Naive thymus-derived CD4-positive, alpha-beta T cell (primary cell): ENCODE results near the gene UBE2QL1. TPM values are rescaled to one million over a fixed set of nuclear protein-coding genes. Genes with fewer than 3 reads are reported as not detected.

Source experiments
- ATAC-seq: fragments of 150-1000 bp; cut with Tn5 transposase; 2 replicates; pipeline ENCODE4 v1.10.0; 2021; ENCODE audit warnings: mild to moderate bottlenecking, moderate library complexity
- CTCF ChIA-PET: fragments of 350-600 bp; sonication (Branson Sonifier 250); formaldehyde crosslinking; loops from one replicate; lab custom pipeline; 2021; ENCODE audit warnings: antibody characterized with exemption; lab: Charles Lee
- POLR2A ChIA-PET: fragments of 350-600 bp; sonication (Branson Sonifier 250); formaldehyde crosslinking; loops from one replicate; lab custom pipeline; 2021; ENCODE audit warnings: antibody characterized with exemption, inconsistent platforms; lab: Charles Lee
- DNase-seq, 9 donors: peaks; one replicate each; pipeline versions ENCODE4 v3.0.0 to v3.0.0-alpha.2; 2020 to 2022; ENCODE audit warnings: mixed read lengths in 1 of 9
- H3K27ac ChIP-seq: one replicate; pipeline ENCODE4 v1.7.0; 2013; ENCODE audit warnings: mild to moderate bottlenecking, low read depth, low read length, moderate library complexity
- H3K27me3 ChIP-seq, 2 donors: one replicate each; pipeline ENCODE4 v1.7.0; 2013; ENCODE audit warnings: low read length in 2 of 2, mild to moderate bottlenecking in 2 of 2, moderate library complexity in 2 of 2; ENCODE audit not compliant: control insufficient read depth in 2 of 2, insufficient read depth in 2 of 2
- H3K36me3 ChIP-seq, 3 experiments: 1 replicate in 2 of 3; 2 replicates in 1 of 3; pipeline ENCODE4 v1.7.0; 2013; ENCODE audit warnings: low read length in 3 of 3, mild to moderate bottlenecking in 3 of 3, moderate library complexity in 1 of 3; ENCODE audit not compliant: insufficient read depth in 3 of 3, control insufficient read depth in 2 of 3
- H3K4me1 ChIP-seq, 2 donors: one replicate each; pipeline ENCODE4 v1.7.0; 2013; ENCODE audit warnings: low read length in 2 of 2, mild to moderate bottlenecking in 2 of 2, moderate library complexity in 1 of 2; ENCODE audit not compliant: control insufficient read depth in 2 of 2, insufficient read depth in 2 of 2
- H3K4me3 ChIP-seq: 2 replicates; pipeline ENCODE4 v1.7.0; 2013; ENCODE audit warnings: mild to moderate bottlenecking, low read length
- H3K9me3 ChIP-seq, 3 experiments: 1 replicate in 2 of 3; 2 replicates in 1 of 3; pipeline ENCODE4 v1.7.0; 2013; ENCODE audit warnings: low read length in 3 of 3; ENCODE audit not compliant: control insufficient read depth in 2 of 3
- H3K27ac Mint-ChIP-seq, 9 donors: one replicate each; pipeline ENCODE4 v1.8.0; 2020 to 2022; ENCODE audit warnings: mixed read lengths in 9 of 9, mild to moderate bottlenecking in 8 of 9, moderate library complexity in 5 of 9, inconsistent platforms in 2 of 9
- H3K27me3 Mint-ChIP-seq, 5 donors: one replicate each; pipeline ENCODE4 v1.8.0; 2021 to 2022; ENCODE audit warnings: mixed read lengths in 5 of 5, mild to moderate bottlenecking in 1 of 5
- H3K36me3 Mint-ChIP-seq, 5 donors: one replicate each; pipeline ENCODE4 v1.8.0; 2020 to 2022; ENCODE audit warnings: mixed read lengths in 5 of 5, mild to moderate bottlenecking in 3 of 5, inconsistent platforms in 1 of 5
- H3K4me1 Mint-ChIP-seq, 7 donors: one replicate each; pipeline ENCODE4 v1.8.0; 2020 to 2022; ENCODE audit warnings: mixed read lengths in 7 of 7, mild to moderate bottlenecking in 3 of 7, inconsistent platforms in 1 of 7
- H3K4me3 Mint-ChIP-seq, 10 donors: one replicate each; pipeline ENCODE4 v1.8.0; 2020 to 2022; ENCODE audit warnings: mild to moderate bottlenecking in 10 of 10, mixed read lengths in 10 of 10, moderate library complexity in 6 of 10, inconsistent platforms in 2 of 10
- H3K9me3 Mint-ChIP-seq, 11 donors: one replicate each; pipeline ENCODE4 v1.8.0; 2020 to 2022; ENCODE audit warnings: mixed read lengths in 11 of 11, mild to moderate bottlenecking in 4 of 11, inconsistent platforms in 1 of 11, moderate library complexity in 1 of 11
- intact Hi-C, 2 donors: fragments of 100-400 bp; cut with micrococcal nuclease; formaldehyde crosslinking; loops; one replicate each; pipeline ENCODE4 v1.15.1; 2023
- polyA plus RNA-seq, 2 donors: library from polyadenylated mRNA; unstranded; fragments of 300-500 nt; fragmentation: Illumina TruSeq; gene quantifications; one replicate each; pipeline ENCODE4 v1.2.3, GENCODE V29; 2021
- total RNA-seq, 6 experiments: library from RNA in 5 of 6; stranded (reverse) in 5 of 6; gene quantifications; 1 replicate in 5 of 6; 2 replicates in 1 of 6; pipeline ENCODE4 v1.2.3 and lab custom pipeline; 2021 to 2026

UBE2QL1 gene
- total and polyA plus RNA-seq, 7 experiments from 2014 or later, result 0.21 to 0.44 TPM; not detected in 5

DNA sequence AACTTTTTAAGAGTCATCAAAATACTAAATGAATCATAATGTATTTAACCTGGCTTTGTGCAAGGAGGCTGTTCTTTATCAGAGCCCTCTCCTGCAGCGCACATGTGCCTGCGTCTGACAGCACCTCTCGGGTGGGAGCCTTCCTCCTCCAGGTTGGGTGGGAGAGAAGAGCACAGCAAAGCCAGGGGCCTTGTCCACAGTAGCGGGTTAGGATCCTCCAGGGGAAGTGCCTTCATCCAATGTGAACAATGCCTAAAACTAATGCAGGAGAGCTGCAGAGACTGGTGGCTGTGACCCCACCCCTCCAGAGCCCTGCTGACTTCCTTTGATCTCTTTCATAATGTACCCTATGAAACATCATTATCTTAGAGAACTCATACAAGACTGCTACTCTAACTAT, 10.2 kb downstream of the UBE2QL1 start:
- peaks cover 0 to 5% of the 10 kb centered on the region in 2 donors for H3K27me3 ChIP-seq
- H3K4me3 ChIP-seq, result no peak overlapping the region
- no peaks in the 10 kb centered on the region for H3K36me3 Mint-ChIP-seq
- H3K9me3 ChIP-seq, result no peaks in the 10 kb centered on the region
- H3K27me3 Mint-ChIP-seq, result peaks cover 16 to 54% (median 44%) of the 10 kb centered on the region in 5 donors
- ATAC-seq (no peak), DNase-seq (no peak)
- ChIA-PET POLR2A (no interaction called here), CTCF (no interaction called here)
- H3K27ac ChIP-seq, result no peak overlapping the region
- peaks cover 0 to 1% (median 0%) of the 10 kb centered on the region in 11 donors for H3K9me3 Mint-ChIP-seq
- no peaks in the 10 kb centered on the region for H3K4me1 ChIP-seq
- no peak overlapping the region for H3K4me3 Mint-ChIP-seq
- peaks cover 0 to 4% (median 0%) of the 10 kb centered on the region in 7 donors for H3K4me1 Mint-ChIP-seq
- no peak overlapping the region for H3K27ac Mint-ChIP-seq
- intact Hi-C loops, result no loop called here
- H3K36me3 ChIP-seq, result no peaks in the 10 kb centered on the region

DNA sequence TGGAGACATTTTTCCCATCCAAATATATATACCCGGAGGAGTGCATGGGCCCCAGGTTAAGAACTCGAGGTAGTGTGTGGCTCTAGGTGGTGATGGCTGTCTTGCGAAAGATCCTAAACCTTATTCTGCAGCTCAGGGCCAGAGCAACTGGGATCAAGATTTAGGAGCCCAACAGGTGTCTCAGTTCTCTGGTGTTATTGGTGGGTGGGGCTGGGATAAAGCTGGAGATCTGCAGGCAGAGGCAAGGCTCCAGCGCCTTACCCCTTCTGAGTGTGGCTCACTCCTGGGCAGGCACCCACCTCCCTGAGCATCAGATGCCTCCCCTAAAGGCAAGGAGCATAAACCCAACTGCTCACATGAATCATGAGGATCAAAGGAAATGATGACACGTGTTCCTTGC, 11.2 kb downstream of the UBE2QL1 start:
- Histone ChIP-seq H3K36me3 (no peaks in the 10 kb centered on the region), H3K4me3 (no peak overlapping the region), H3K9me3 (no peaks in the 10 kb centered on the region), H3K4me1 (no peaks in the 10 kb centered on the region), H3K27ac (no peak overlapping the region), H3K27me3 (no peaks in the 10 kb centered on the region)
- Mint-ChIP-seq H3K36me3 (no peaks in the 10 kb centered on the region), H3K27me3 (peaks cover 14 to 44% (median 35%) of the 10 kb centered on the region in 5 donors), H3K4me1 (peaks cover 0 to 4% (median 0%) of the 10 kb centered on the region in 7 donors), H3K27ac (no peak overlapping the region), H3K9me3 (peaks cover 0 to 1% (median 0%) of the 10 kb centered on the region in 11 donors), H3K4me3 (no peak overlapping the region)
- ATAC-seq, result no peak
- ChIA-PET POLR2A (no interaction called here), CTCF (no interaction called here)
- DNase-seq, result no peak
- intact Hi-C loops, result no loop called here

DNA sequence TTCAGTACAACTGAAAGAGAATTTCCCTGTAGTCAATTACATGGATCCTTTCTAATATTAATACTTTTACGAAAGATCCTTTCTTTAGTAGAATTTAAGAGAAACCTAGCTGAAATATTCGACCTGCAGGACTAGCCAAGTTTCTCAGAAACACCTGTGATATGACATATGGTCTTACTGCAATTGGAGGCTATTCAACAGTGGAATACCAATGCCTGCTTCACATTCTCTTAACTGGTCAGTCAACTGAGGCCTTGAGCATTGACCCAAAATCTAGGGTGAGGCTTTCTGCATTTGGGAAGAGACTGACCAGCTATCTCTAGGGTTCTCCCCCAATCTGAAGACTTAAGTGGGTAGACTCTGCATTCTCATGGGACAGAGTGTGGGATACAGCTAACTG, 12.3 kb downstream of the UBE2QL1 start:
- H3K27ac Mint-ChIP-seq, result no peak overlapping the region
- DNase-seq, result no peak
- H3K27ac ChIP-seq, result no peak overlapping the region
- CTCF ChIA-PET, result no interaction called here
- H3K4me1 Mint-ChIP-seq, result peaks cover 0 to 7% (median 0%) of the 10 kb centered on the region in 7 donors
- no peak overlapping the region for H3K4me3 Mint-ChIP-seq
- H3K36me3 ChIP-seq, result no peaks in the 10 kb centered on the region
- H3K9me3 ChIP-seq, result no peaks in the 10 kb centered on the region
- H3K4me1 ChIP-seq, result no peaks in the 10 kb centered on the region
- H3K27me3 Mint-ChIP-seq, result peaks cover 14 to 32% (median 26%) of the 10 kb centered on the region in 5 donors
- peaks cover 0 to 1% (median 0%) of the 10 kb centered on the region in 11 donors for H3K9me3 Mint-ChIP-seq
- no peak for ATAC-seq
- H3K4me3 ChIP-seq, result no peak overlapping the region
- POLR2A ChIA-PET, result no interaction called here
- intact Hi-C loops, result no loop called here
- H3K27me3 ChIP-seq, result no peaks in the 10 kb centered on the region
- no peaks in the 10 kb centered on the region for H3K36me3 Mint-ChIP-seq

DNA sequence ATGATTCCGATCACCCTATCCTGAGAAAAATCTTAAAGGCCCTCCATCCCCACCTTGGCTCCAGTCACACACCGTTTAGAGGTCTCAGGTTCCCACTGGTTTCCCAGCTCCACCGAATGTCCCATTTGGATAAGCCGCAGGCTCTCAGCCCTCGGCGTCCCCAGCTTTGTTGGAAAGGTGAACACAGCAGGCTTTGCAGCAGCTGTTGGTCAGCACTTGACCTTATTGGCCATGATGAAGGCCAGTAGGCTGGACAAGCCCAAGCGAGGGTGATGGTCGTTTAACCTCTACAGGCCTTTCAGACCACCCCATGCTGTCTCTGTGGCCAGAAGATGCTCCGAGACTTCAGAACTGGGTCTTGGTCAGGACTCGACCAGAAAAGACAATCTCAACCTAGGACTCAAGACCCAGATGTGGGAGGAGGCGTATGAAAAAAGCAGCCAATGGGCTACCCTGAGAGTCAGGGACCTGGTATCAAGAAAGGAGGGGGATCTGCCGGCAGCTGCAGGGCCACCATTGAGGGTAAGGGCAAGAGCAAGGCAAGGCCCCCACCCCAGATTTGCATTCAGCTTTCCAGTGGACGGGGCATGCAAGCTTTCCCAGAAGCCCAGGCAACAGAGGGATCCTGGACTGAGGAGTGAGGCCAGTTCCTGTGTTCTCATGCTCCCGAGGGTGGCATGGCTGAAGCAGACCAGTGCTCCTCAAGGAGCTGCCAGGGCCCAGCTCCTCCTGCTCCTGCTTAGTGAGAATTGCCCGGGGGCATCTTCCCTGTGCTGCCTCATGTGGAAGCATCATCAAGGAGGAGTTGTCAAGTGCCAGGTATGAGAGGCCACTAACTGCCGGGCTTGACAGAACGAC, 13.4 kb downstream of the UBE2QL1 start:
- H3K27ac ChIP-seq, result no peak overlapping the region
- Mint-ChIP-seq H3K27ac (no peak overlapping the region), H3K27me3 (peaks cover 12 to 28% (median 18%) of the 10 kb centered on the region in 5 donors), H3K9me3 (peaks cover 0 to 1% (median 0%) of the 10 kb centered on the region in 11 donors), H3K4me3 (no peak overlapping the region), H3K36me3 (no peaks in the 10 kb centered on the region), H3K4me1 (peaks cover 0 to 7% (median 0%) of the 10 kb centered on the region in 7 donors)
- H3K4me1 ChIP-seq, result no peaks in the 10 kb centered on the region
- intact Hi-C loops, result no loop called here
- no peak overlapping the region for H3K4me3 ChIP-seq
- CTCF ChIA-PET, result no interaction called here
- H3K9me3 ChIP-seq, result no peaks in the 10 kb centered on the region
- H3K27me3 ChIP-seq, result no peaks in the 10 kb centered on the region
- no peaks in the 10 kb centered on the region for H3K36me3 ChIP-seq
- DNase-seq (no peak), ATAC-seq (no peak)
- POLR2A ChIA-PET, result no interaction called here

- ATAC-seq, result no peak
- no peaks in the 10 kb centered on the region for H3K9me3 ChIP-seq
- H3K4me1 ChIP-seq, result no peaks in the 10 kb centered on the region
- CTCF ChIA-PET, result no interaction called here
- H3K36me3 ChIP-seq, result no peaks in the 10 kb centered on the region
- intact Hi-C loops, result no loop called here
- H3K4me3 ChIP-seq, result no peak overlapping the region
- Mint-ChIP-seq H3K4me1 (peaks cover 0 to 4% (median 0%) of the 10 kb centered on the region in 7 donors), H3K4me3 (no peak overlapping the region), H3K27ac (no peak overlapping the region), H3K27me3 (peaks cover 9 to 28% (median 14%) of the 10 kb centered on the region in 5 donors), H3K36me3 (no peaks in the 10 kb centered on the region), H3K9me3 (peaks cover 0 to 1% (median 0%) of the 10 kb centered on the region in 11 donors)
- H3K27me3 ChIP-seq, result no peaks in the 10 kb centered on the region
- no peak overlapping the region for H3K27ac ChIP-seq
- no peak for DNase-seq
- POLR2A ChIA-PET, result no interaction called here
Observed at GRCh38 chr5:6462671-6463070, 14.0 kb downstream of the UBE2QL1 start.

DNA sequence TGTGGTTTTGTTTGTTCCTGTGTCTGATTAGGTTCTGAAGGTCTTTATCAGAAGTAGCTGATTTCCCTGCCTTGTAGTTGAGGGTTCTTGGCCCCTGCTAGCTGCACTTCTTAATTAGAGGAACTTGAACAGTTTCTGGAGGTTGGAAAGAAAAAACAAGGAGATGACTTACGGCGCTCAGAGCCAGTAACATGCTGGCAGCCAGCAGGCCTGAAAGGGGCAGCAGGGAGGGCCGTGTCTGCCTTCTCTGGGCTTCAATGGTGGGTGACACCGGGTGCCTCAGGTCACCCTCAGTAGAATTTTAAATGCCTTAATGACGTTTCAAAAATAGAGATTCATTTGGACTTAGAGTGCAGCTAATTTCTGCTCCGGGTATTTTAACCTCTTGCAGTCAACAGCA, 15.8 kb downstream of the UBE2QL1 start:
- POLR2A ChIA-PET, result no interaction called here

More for the DNA sequence above, 15.8 kb downstream of the UBE2QL1 start:
- Histone ChIP-seq H3K9me3 (no peaks in the 10 kb centered on the region), H3K36me3 (no peaks in the 10 kb centered on the region), H3K4me1 (no peaks in the 10 kb centered on the region), H3K27me3 (no peaks in the 10 kb centered on the region), H3K4me3 (no peak overlapping the region), H3K27ac (no peak overlapping the region)
- no peak overlapping the region for H3K4me3 Mint-ChIP-seq
- intact Hi-C loops, result no loop called here
- ATAC-seq (no peak), DNase-seq (no peak)
- peaks cover 0 to 4% (median 0%) of the 10 kb centered on the region in 7 donors for H3K4me1 Mint-ChIP-seq
- H3K27me3 Mint-ChIP-seq, result peaks cover 11 to 38% (median 17%) of the 10 kb centered on the region in 5 donors
- peaks cover 0 to 1% (median 0%) of the 10 kb centered on the region in 11 donors for H3K9me3 Mint-ChIP-seq
- CTCF ChIA-PET, result no interaction called here
- H3K36me3 Mint-ChIP-seq, result no peaks in the 10 kb centered on the region
- no peak overlapping the region for H3K27ac Mint-ChIP-seq
